SKM-1 (cell line): ENCODE data around the gene RHOD.

Source experiments
- DNase-seq: peaks from one replicate; lab custom pipeline; 2025; ENCODE audit not compliant: unreplicated experiment; lab: John Stamatoyannopoulos, UW

The RHOD gene

GRCh38 chr11:67059671-67060070 lies 3.0 kb downstream of the RHOD start:
- no peak for DNase-seq

- DNase-seq: no peak
Observed at GRCh38 chr11:67060111-67060522, 3.5 kb downstream of the RHOD start.

GRCh38 chr11:67062526-67063373 lies 6.1 kb downstream of the RHOD start:
- no peak for DNase-seq

GRCh38 chr11:67066333-67066709 lies 9.7 kb downstream of the RHOD start:
- no peak for DNase-seq

- peak; percentile 43 for DNase-seq
Observed at GRCh38 chr11:67071420-67072284, 15.0 kb downstream of the RHOD start.

- no peak for DNase-seq
Observed at GRCh38 chr11:67072295-67072694, 15.6 kb downstream of the RHOD start.

GRCh38 chr11:67073908-67074307 lies 17.3 kb downstream of the RHOD start:
- no peak for DNase-seq

- no peak for DNase-seq
Observed at GRCh38 chr11:67076202-67076601, 19.6 kb downstream of the RHOD start.

GRCh38 chr11:67079065-67079705 lies 22.5 kb downstream of the RHOD start:
- no peak for DNase-seq

- DNase-seq: no peak
Observed at GRCh38 chr11:67082071-67082791, 25.6 kb downstream of the RHOD start.

- no peak for DNase-seq
Observed at GRCh38 chr11:67083786-67084366, 27.2 kb downstream of the RHOD start.

GRCh38 chr11:67085617-67086016 lies 29.0 kb downstream of the RHOD start:
- no peak for DNase-seq

GRCh38 chr11:67090717-67091116 lies 34.1 kb downstream of the RHOD start:
- no peak for DNase-seq

GRCh38 chr11:67095214-67095507 lies 38.5 kb downstream of the RHOD start:
- no peak for DNase-seq

GRCh38 chr11:67098799-67099429 lies 42.3 kb downstream of the RHOD start:
- no peak for DNase-seq

GRCh38 chr11:67099831-67100324 lies 43.2 kb downstream of the RHOD start:
- no peak for DNase-seq

- no peak for DNase-seq
Observed at GRCh38 chr11:67102664-67103063, 46.0 kb downstream of the RHOD start.

- no peak for DNase-seq
Observed at GRCh38 chr11:67105964-67106363, 49.3 kb downstream of the RHOD start.

- DNase-seq: no peak
Observed at GRCh38 chr11:67111261-67111660, 54.6 kb downstream of the RHOD start.

- peak; percentile 60 for DNase-seq
Observed at GRCh38 chr11:67113231-67113721, 56.6 kb downstream of the RHOD start.
